ENCODE results near the gene TUBA4B.
A peak's percentile ranks its signal among the peaks of the same experiment; 100 is the strongest.
"Not testable (repeated sequence)": the region's sequence is repeated elsewhere in the genome, so short reads cannot be mapped to it uniquely, and the experiment has no call there.

Gene TUBA4B

GRCh38 chr2:219277703-219278654 is 24.9 kb downstream of the TUBA4B start:
- DNase-seq (ENCODE audit: low read depth in 2 of 2) = peak; percentile 45 to 65

DNA sequence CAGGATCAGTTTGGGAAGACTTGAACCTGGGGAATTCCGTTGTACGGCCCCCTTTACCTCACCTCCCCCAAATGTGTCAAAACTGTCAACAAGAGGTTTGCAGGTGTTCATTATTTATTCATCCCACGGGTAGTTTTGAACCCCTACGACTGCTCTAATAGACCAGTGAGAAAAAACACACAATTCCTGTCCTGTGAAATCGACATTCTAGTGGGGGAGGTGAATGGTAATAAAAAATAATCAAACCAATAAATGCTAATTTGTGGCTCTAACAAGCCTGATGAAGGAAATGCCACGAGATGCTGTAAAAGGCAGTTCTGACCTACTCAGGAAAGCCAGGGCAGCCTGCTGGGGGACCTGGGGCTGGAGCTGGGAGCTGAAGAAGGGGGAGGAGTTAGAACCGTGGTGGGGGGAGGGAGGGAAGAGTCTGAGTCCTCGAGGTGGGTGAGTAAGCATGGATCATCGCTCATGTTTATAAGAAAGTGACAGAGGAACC is 25.7 kb downstream of the TUBA4B start:
- no peak for DNase-seq (ENCODE audit: low read depth in 2 of 2)

DNA sequence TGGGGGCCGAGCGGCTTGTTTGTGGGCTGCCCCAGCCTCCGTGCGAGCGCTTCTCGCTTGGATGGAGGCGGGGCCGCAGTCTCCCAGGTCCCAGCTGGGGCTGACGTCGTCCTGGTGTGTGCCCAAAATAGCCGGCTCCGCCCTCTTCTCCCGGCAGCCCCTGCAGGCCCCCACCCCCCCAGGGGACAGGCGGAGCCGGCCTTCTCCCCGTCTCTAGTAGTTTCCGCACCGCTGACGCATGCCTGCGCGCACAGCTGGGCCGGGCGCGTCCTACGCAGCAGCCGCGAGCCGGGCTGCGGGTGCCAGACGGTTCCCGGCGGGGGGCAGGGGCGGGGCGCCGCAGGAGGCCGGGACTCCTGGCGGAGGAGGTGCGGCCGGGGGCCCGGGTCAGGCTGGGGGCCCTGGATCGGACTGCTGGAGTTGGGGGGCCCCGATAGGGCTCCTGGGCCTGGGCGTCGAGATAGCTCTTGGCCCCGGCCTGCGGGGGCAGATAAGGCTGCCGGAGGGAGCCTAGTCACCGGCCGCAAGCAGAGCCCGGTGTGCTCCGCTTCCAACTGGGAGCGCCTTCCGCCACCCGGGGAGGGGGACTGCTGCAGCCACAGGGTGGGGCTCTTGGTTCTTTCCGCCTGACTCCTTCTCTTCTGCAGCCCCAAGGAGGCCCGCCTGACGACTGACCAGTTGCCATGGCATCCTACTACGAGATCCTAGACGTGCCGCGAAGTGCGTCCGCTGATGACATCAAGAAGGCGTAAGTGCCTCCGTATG is 26.3 kb downstream of the TUBA4B start, which contains the start of gene DNAJB2:
Gene DNAJB2 (plus strand): TSS at position 216 of the 765 bp plus-strand sequence. CDS start 468 bp downstream, at position 684.
- DNase-seq (ENCODE audit: low read depth in 2 of 2) = peak; percentile 100

- no peak for DNase-seq (ENCODE audit: low read depth in 2 of 2)
Observed at GRCh38 chr2:219279916-219280516, 27.0 kb downstream of the TUBA4B start.

DNA sequence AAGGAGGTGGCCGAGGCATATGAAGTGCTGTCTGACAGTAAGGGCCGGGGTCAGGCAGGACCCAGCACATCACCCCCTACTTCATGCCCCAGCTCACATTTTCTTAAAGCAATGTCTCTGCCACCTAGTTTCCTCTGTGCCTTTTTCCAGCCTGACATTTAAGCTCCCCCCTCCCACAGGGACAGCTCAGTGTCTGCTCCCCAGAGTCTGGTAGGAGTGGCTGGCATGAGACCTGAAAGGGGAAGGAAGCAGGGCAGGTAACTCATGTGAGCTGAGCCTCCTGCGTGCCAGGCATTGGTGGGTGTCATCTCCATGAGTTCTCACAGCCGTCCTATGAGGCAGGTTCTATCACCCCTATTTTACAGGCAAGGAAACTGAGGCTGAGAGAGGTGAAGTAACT is 27.6 kb downstream of the TUBA4B start:
- no peak for DNase-seq (ENCODE audit: low read depth in 2 of 2)

DNA sequence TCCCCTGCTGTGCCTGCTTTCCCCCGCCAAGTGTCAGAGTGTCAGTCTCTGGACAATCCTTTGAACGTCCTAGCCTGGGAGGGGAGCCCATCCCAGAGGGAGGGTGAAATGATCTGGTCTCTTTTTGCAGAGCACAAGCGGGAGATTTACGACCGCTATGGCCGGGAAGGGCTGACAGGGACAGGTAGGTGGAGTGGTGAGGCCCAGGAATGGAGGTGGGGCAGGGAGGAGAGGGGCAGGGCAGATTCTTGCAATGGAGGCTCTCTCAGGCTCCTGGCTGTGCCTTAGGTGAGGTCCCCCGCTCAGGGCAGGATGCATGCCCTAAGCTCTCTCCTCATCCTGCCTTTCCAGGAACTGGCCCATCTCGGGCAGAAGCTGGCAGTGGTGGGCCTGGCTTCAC is 28.5 kb downstream of the TUBA4B start:
- no peak for DNase-seq (ENCODE audit: low read depth in 2 of 2)

DNA sequence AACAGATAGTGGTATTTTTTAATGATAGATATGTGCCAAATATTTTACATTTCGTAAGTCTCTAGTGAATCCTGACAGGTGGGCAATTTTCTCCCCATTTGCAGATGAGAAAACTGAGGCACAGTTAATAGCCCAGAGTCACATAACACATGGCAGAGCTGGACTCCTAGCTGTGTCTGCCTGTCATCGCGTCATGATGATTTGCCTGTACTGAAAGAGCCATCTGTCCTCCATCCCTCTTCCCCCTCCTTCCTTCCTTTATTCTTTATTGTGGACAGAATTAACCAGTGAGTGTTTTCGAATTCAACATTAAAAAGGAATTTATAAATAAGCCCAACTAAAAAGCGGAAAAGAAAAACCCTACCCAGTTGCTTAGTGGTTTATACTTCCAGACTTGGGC is 29.3 kb downstream of the TUBA4B start:
- no peak for DNase-seq (ENCODE audit: low read depth in 2 of 2)

DNA sequence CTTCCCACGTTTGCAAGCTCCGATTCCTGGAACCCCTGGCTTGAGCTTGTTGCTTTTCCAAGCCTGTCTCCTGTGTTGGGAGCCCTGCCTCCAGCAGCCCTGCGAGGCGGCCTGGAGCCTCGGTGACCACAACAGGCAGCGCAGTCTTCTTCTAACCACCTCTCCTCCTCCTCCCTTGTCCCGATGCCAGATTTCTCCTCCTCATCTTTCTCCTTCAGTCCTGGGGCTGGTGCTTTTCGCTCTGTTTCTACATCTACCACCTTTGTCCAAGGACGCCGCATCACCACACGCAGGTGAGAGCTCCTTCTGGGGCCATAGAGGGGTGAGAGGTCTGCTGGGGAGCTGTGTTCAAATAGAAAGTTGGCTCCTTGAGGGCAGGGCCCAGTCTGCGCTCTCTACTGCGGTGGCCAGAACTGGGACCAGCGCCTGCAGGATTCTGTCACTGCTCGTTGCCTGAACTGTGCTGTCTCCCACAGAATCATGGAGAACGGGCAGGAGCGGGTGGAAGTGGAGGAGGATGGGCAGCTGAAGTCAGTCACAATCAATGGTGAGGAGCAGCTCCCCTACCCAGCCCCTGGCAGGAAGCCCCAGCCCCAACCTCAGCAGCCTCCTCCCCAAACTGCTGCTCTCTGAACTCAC is 30.0 kb downstream of the TUBA4B start:
- DNase-seq (ENCODE audit: low read depth in 2 of 2) = no peak

GRCh38 chr2:219284501-219285372 is 31.7 kb downstream of the TUBA4B start:
- no peak for DNase-seq (ENCODE audit: low read depth in 2 of 2)

DNA sequence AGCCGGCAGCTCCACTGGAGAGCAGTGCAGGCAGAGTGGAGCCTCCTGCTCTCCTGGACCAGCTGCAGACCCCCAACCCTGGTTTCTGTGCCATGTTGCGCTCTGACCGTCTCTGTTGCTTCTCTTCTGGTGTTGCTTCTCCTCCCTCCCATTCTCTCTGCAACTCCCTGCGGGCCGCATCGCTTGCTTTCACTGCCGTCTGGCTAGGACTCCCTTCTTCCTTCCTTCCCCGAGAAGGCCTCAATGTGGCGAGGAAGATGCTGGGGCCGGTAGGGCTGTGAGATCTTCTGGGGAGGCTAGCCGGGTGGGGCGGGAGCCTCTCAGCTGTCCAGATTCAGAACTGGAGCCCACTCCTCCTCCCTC is 32.3 kb downstream of the TUBA4B start:
- no peak for DNase-seq (ENCODE audit: low read depth in 2 of 2)

DNA sequence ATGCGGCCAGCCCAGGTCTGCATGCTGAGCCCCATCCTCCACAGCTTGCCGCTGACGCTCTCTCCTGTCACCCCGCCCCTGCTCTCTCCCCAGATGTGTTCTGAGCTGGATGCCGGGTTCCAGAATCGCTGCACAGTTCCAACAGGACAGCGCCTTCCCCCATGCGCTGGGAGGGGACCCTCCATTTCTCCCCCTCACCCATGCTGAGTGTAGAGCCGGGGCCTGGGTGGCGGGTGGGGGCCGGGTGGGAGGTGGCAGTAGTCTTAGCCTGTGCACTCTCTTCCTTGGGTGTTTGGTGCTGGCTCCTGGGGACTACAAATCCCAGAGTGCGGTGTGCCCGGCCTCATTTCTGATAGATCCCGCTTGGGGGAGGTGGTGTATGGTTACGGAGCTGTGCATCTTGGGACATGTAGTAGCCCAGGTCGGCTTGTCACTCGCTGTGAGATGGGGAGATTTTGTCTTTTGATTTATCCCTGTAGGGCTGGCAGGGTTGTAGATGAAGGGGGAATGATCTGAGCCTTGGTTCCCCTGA is 32.9 kb downstream of the TUBA4B start:
- no peak for DNase-seq (ENCODE audit: low read depth in 2 of 2)

DNA sequence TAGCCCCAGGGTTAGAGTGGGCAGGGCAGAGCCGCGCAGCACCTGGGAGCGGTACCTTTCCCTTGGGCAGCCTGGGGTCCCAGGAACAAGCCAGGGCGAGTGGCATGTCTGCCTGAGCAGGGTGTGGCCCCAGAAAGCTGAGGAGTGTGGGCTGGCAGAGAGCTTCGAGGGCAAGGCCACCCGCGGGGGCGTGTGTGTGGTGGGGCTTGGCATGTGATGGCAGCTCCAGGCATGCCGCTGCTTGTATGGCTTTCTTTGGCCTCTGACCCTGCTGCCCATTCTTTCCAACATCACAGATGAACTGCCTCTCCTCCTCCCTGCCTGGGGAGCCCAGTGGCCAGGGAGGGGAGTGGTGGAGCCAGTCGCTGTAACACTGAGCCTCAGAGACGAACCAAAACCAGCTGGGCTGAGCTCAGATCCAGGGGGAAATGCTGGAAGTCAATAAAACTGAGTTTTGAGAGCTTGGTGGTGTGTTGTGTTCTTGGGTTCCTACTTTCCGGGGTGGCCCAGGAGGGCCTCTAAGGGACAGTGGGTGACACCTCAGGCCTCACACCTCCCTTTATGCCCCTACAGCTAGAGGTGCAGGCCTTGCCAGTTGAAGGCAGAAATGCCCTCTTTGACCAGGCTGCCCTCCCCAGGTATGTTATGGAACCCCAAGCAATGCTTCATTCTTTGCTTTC is 33.5 kb downstream of the TUBA4B start:
- DNase-seq (ENCODE audit: low read depth in 2 of 2) = no peak

DNA sequence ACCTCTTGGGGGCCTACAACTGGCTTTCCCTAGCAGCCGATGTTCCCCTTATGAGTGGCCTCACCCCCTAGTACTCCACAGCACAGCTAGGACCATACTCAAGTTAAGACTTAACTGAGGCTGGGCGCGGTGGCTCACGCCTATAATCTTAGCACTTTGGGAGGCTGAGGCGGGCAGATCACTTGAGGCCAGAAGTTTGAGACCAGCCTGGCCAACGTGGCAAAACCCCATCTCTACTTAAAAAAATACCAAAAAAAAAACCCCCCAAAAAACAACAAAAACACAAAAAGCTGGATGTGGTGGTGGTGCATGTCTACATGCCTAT is 34.0 kb downstream of the TUBA4B start:
- not testable (repeated sequence) for DNase-seq (ENCODE audit: low read depth in 2 of 2)

- no peak for DNase-seq (ENCODE audit: low read depth in 2 of 2)
Observed at GRCh38 chr2:219287580-219288265, 34.7 kb downstream of the TUBA4B start.

GRCh38 chr2:219289195-219289536 is 36.1 kb downstream of the TUBA4B start:
- no peak for DNase-seq (ENCODE audit: low read depth in 2 of 2)

- DNase-seq (ENCODE audit: low read depth in 2 of 2) = no peak
Observed at GRCh38 chr2:219289537-219290361, 36.7 kb downstream of the TUBA4B start.

GRCh38 chr2:219290381-219291171 is 37.5 kb downstream of the TUBA4B start:
- DNase-seq (ENCODE audit: low read depth in 2 of 2) = no peak

DNA sequence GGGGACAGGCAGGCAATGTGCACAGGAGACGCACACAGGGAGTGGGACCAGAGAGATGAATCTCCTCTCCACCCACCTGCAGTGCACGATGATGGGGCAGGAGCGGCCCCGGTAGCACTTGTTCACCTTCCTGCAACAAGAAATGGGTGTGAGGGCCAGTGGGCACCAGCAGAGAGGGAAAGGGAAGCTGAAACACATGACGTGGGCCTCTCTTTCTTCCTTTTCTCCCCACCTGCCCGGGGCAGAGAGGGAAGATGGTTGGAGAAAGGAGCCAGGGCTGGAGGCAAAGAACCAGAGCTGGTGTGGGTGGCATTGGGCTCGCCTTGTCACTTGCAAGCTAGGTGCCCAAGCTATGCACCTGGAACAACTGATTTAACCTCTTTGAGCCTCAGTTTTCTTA is 38.4 kb downstream of the TUBA4B start:
- DNase-seq (ENCODE audit: low read depth in 2 of 2) = no peak

All from stimulated activated CD8-positive, alpha-beta memory T cell treated with anti-CD3 and anti-CD28 coated beads, Interleukin-15, amount 100 ng/mL, for 48 hours (primary cell).